Breast epithelium (tissue), 3 donors: ENCODE measurements around the gene FBXW4.
"Not testable (repeated sequence)": the region's sequence is repeated elsewhere in the genome, so short reads cannot be mapped to it uniquely, and the experiment has no call there.

ENCODE experiments used
- CTCF ChIP-seq, 3 donors: fragments of 450-650 bp; IDR thresholded peaks; one replicate each; pipeline ENCODE4 v1.5.1; 2016 to 2017; ENCODE audit warnings: antibody characterized with exemption in 3 of 3, mild to moderate bottlenecking in 3 of 3, moderate library complexity in 3 of 3
- POLR2A ChIP-seq: fragments of 450-650 bp; IDR thresholded peaks from one replicate; pipeline ENCODE4 v1.6.1; 2016; ENCODE audit warnings: antibody characterized with exemption, mild to moderate bottlenecking, moderate library complexity
- POLR2AphosphoS5 ChIP-seq, 3 donors: sonication (generic); formaldehyde crosslinking; IDR thresholded peaks; one replicate each; pipeline ENCODE4 v1.6.1; 2017; ENCODE audit warnings: antibody characterized with exemption in 3 of 3

- not testable (repeated sequence) for TF ChIP-seq POLR2AphosphoS5 (IDR thresholded peaks at IDR 0.05); POLR2A; CTCF (IDR thresholded peaks at IDR 0.05)
Observed at GRCh38 chr10:101593331-101593730, 101.6 kb downstream of the FBXW4 start.
